Testis (tissue), 2 donors: ENCODE data around the gene DPH6.

Experiments
- CTCF ChIP-seq, 3 experiments: fragments of 450-650 bp in 2 of 3; fragments of 200-600 bp in 1 of 3; sonication (generic) in 1 of 3; IDR thresholded peaks; one replicate each; pipeline ENCODE4 v1.5.1; 2016 to 2019; ENCODE audit warnings: antibody characterized with exemption in 3 of 3, mild to moderate bottlenecking in 2 of 3, moderate library complexity in 1 of 3
- POLR2A ChIP-seq: fragments of 450-650 bp; IDR thresholded peaks from one replicate; pipeline ENCODE4 v1.6.1; 2017; ENCODE audit warnings: antibody characterized with exemption, mild to moderate bottlenecking, moderate library complexity

- TF ChIP-seq CTCF (IDR thresholded peaks at IDR 0.05) = no peak
- TF ChIP-seq POLR2A = no peak
Measured at GRCh38 chr15:35410775-35411174, 135.2 kb downstream of the DPH6 start.
